SK-N-SH treated with all-trans-retinoic acid at 6 μM for 48 hours (cell line): Measurements from ENCODE around the gene ELP4.

ENCODE experiments used
- ATAC-seq: fragments of 200-7000 bp; cut with Tn5 transposase; 3 replicates; pipeline ENCODE4 v1.9.1; 2020; ENCODE audit warnings: mild to moderate bottlenecking, moderate library complexity
- ARNTL ChIP-seq: fragments of 450-650 bp; formaldehyde crosslinking; IDR thresholded peaks from 2 replicates; pipeline ENCODE4 v1.5.0; 2020; ENCODE audit warnings: low read depth, mild to moderate bottlenecking, moderate library complexity, borderline replicate concordance
- BACH2 ChIP-seq: fragments of 250-450 bp; sonication (Bioruptor Pico); IDR thresholded peaks from 2 replicates; pipeline ENCODE4 v1.9.0; 2021; ENCODE audit warnings: mild to moderate bottlenecking, borderline replicate concordance
- CSDC2 ChIP-seq: fragments of 250-450 bp; sonication (Bioruptor Pico); IDR thresholded peaks from 2 replicates; pipeline ENCODE4 v1.5.0; 2020; ENCODE audit warnings: mild to moderate bottlenecking, moderate library complexity
- ESRRG ChIP-seq: fragments of 250-450 bp; sonication (Bioruptor Pico); IDR thresholded peaks from 2 replicates; pipeline ENCODE4 v1.6.1; 2021; ENCODE audit warnings: mild to moderate bottlenecking
- GLIS3 ChIP-seq: fragments of 250-450 bp; sonication (Bioruptor Pico); IDR thresholded peaks from 2 replicates; pipeline ENCODE4 v1.5.0; 2020; ENCODE audit warnings: mild to moderate bottlenecking, moderate library complexity
- ISL1 ChIP-seq: fragments of 250-450 bp; sonication (Bioruptor Pico); IDR thresholded peaks from 2 replicates; pipeline ENCODE4 v2.1.2; 2022; ENCODE audit warnings: mild to moderate bottlenecking, moderate library complexity
- OSR1 ChIP-seq: fragments of 250-450 bp; sonication (Bioruptor Pico); IDR thresholded peaks from 2 replicates; pipeline ENCODE4 v1.8.0; 2022; ENCODE audit warnings: moderate library complexity, mild to moderate bottlenecking, inconsistent platforms
- PATZ1 ChIP-seq: fragments of 250-450 bp; sonication (Bioruptor Pico); IDR thresholded peaks from 2 replicates; pipeline ENCODE4 v1.8.0; 2020; ENCODE audit warnings: mild to moderate bottlenecking, moderate library complexity, borderline replicate concordance
- PPARA ChIP-seq: fragments of 250-450 bp; sonication (Bioruptor Pico); IDR thresholded peaks from 2 replicates; pipeline ENCODE4 v1.5.0; 2020; ENCODE audit warnings: mild to moderate bottlenecking, borderline replicate concordance
- RARB ChIP-seq: fragments of 250-450 bp; sonication (Bioruptor Pico); IDR thresholded peaks from 2 replicates; pipeline ENCODE4 v1.8.0; 2021; ENCODE audit warnings: mild to moderate bottlenecking, moderate library complexity
- SNAI2 ChIP-seq: fragments of 250-450 bp; sonication (Bioruptor Pico); IDR thresholded peaks from 2 replicates; pipeline ENCODE4 v1.5.0; 2020; ENCODE audit warnings: mild to moderate bottlenecking, moderate library complexity
- TCF4 ChIP-seq: fragments of 250-450 bp; sonication (Bioruptor Pico); IDR thresholded peaks from 2 replicates; pipeline ENCODE4 v1.8.0; 2021; ENCODE audit warnings: mild to moderate bottlenecking, moderate library complexity, borderline replicate concordance
- TOX ChIP-seq: fragments of 250-450 bp; sonication (Bioruptor Pico); IDR thresholded peaks from 2 replicates; pipeline ENCODE4 v1.8.0; 2021; ENCODE audit warnings: mild to moderate bottlenecking, moderate library complexity, borderline replicate concordance
- TSHZ2 ChIP-seq: fragments of 250-450 bp; sonication (Bioruptor Pico); IDR thresholded peaks from 2 replicates; pipeline ENCODE4 v1.5.0; 2020; ENCODE audit warnings: mild to moderate bottlenecking, moderate library complexity
- ZC3H10 ChIP-seq: fragments of 250-450 bp; sonication (Bioruptor Pico); IDR thresholded peaks from 2 replicates; pipeline ENCODE4 v1.5.1; 2021; ENCODE audit warnings: mild to moderate bottlenecking, moderate library complexity
- ZFP3 ChIP-seq: fragments of 250-450 bp; sonication (Bioruptor Pico); IDR thresholded peaks from 2 replicates; pipeline ENCODE4 v1.5.0; 2020; ENCODE audit warnings: mild to moderate bottlenecking, moderate library complexity
- ZFP30 ChIP-seq: fragments of 450-650 bp; formaldehyde crosslinking; IDR thresholded peaks from 2 replicates; pipeline ENCODE4 v1.5.0; 2022; ENCODE audit warnings: mild to moderate bottlenecking, moderate library complexity
- ZNF565 ChIP-seq: fragments of 450-650 bp; formaldehyde crosslinking; conservative IDR thresholded peaks from 2 replicates; pipeline ENCODE4 v1.5.0; 2020; ENCODE audit warnings: low read depth, mild to moderate bottlenecking, moderate library complexity
- ZNF70 ChIP-seq: fragments of 450-650 bp; formaldehyde crosslinking; IDR thresholded peaks from 2 replicates; pipeline ENCODE4 v1.5.0; 2020; ENCODE audit warnings: mild to moderate bottlenecking, moderate library complexity
- ZNF8 ChIP-seq: fragments of 450-650 bp; formaldehyde crosslinking; IDR thresholded peaks from 2 replicates; pipeline ENCODE4 v1.5.0; 2020; ENCODE audit warnings: mild to moderate bottlenecking, moderate library complexity
- TF ChIP-seq, protein P1 (sequence below): fragments of 250-450 bp; sonication (Bioruptor Pico); IDR thresholded peaks from 2 replicates; pipeline ENCODE4 v1.5.1; 2020; ENCODE audit warnings: low read depth, mild to moderate bottlenecking, moderate library complexity
- TF ChIP-seq, protein P2 (sequence below): fragments of 250-450 bp; sonication (Bioruptor Pico); IDR thresholded peaks from 2 replicates; pipeline ENCODE4 v1.5.1; 2021; ENCODE audit warnings: mild to moderate bottlenecking, moderate library complexity

Gene ELP4

GRCh38 chr11:31780078-31780477, 270.5 kb downstream of the ELP4 start:
- ATAC-seq: no peak
- TF ChIP-seq CSDC2 (CRISPR knock-in tag): no peak
- TF ChIP-seq PPARA (CRISPR knock-in tag): no peak
- TF ChIP-seq BACH2 (CRISPR knock-in tag): no peak
- TF ChIP-seq, protein P1, sequence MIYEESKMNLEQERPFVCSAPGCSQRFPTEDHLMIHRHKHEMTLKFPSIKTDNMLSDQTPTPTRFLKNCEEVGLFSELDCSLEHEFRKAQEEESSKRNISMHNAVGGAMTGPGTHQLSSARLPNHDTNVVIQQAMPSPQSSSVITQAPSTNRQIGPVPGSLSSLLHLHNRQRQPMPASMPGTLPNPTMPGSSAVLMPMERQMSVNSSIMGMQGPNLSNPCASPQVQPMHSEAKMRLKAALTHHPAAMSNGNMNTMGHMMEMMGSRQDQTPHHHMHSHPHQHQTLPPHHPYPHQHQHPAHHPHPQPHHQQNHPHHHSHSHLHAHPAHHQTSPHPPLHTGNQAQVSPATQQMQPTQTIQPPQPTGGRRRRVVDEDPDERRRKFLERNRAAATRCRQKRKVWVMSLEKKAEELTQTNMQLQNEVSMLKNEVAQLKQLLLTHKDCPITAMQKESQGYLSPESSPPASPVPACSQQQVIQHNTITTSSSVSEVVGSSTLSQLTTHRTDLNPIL: no peak

- no peak for ATAC-seq
- TF ChIP-seq TOX (CRISPR knock-in tag) (no peak), PATZ1 (CRISPR knock-in tag) (no peak), SNAI2 (no peak), PPARA (CRISPR knock-in tag) (no peak), ESRRG (no peak), ZNF70 (CRISPR knock-in tag) (no peak), BACH2 (CRISPR knock-in tag) (no peak), OSR1 (CRISPR knock-in tag) (no peak), ZFP30 (CRISPR knock-in tag) (no peak), CSDC2 (CRISPR knock-in tag) (no peak), ZNF8 (no peak), ARNTL (CRISPR knock-in tag) (no peak), TCF4 (CRISPR knock-in tag) (no peak), ZNF565 (CRISPR knock-in tag) (no peak), RARB (CRISPR knock-in tag) (no peak), ZC3H10 (CRISPR knock-in tag) (no peak), TSHZ2 (CRISPR knock-in tag) (no peak), ISL1 (CRISPR knock-in tag) (no peak)
- TF ChIP-seq, protein P2, sequence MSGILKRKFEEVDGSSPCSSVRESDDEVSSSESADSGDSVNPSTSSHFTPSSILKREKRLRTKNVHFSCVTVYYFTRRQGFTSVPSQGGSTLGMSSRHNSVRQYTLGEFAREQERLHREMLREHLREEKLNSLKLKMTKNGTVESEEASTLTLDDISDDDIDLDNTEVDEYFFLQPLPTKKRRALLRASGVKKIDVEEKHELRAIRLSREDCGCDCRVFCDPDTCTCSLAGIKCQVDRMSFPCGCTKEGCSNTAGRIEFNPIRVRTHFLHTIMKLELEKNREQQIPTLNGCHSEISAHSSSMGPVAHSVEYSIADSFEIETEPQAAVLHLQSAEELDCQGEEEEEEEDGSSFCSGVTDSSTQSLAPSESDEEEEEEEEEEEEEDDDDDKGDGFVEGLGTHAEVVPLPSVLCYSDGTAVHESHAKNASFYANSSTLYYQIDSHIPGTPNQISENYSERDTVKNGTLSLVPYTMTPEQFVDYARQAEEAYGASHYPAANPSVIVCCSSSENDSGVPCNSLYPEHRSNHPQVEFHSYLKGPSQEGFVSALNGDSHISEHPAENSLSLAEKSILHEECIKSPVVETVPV (CRISPR knock-in tag): no peak
Measured at GRCh38 chr11:31780480-31780971, 271.0 kb downstream of the ELP4 start.

- ATAC-seq: no peak
Measured at GRCh38 chr11:31782257-31782656, 272.7 kb downstream of the ELP4 start.

More at GRCh38 chr11:31782257-31782656, 272.7 kb downstream of the ELP4 start:
- TF ChIP-seq ZFP3 (CRISPR knock-in tag): no peak
- no peak for TF ChIP-seq ESRRG
- TF ChIP-seq ARNTL (CRISPR knock-in tag): no peak
- no peak for TF ChIP-seq GLIS3 (CRISPR knock-in tag)
- TF ChIP-seq TSHZ2 (CRISPR knock-in tag): no peak
- no peak for TF ChIP-seq ZC3H10 (CRISPR knock-in tag)
- TF ChIP-seq, all 23 proteins: peak for 0
